Measurements from ENCODE around the gene DMRT1.
"Not testable (repeated sequence)": the region's sequence is repeated elsewhere in the genome, so short reads cannot be mapped to it uniquely, and the experiment has no call there.

DMRT1 gene

DNA sequence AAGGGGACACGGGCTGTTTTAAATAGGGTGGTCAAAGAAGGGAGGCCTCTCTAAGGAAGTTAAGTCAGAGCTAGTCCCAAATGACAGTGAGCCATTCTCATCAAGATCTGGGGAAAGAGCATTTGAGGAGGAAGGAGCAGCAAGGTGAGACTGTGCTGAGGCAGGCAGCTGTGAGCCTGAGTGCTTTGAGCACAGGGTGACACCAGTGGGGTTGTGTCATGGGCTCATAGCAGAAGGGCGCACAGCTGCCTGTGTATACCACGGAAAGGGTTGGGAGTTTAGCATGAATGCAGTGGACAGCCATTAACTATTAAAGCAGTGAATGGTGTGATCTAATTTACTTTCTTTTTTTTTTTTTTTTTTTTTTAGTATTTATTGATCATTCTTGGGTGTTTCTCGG is 19.2 kb downstream of the DMRT1 start:
- DNase-seq = no peak

DNA sequence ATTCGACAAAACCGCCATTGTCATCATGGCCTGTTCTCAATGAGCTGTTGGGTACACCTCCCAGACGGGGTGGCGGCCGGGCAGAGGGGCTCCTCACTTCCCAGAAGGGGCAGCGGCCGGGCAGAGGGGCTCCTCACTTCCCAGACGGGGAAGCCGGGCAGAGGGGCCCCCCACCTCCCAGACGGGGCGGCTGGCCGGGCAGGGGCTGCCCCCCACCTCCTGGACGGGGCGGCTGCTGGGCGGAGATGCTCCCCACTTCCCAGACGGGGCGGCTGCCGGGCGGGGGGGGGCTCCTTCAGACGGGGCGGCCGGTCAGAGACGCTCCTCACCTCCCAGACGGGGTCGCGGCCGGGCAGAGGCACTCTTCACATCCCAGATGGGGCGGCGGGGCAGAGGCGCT is 20.0 kb downstream of the DMRT1 start:
- DNase-seq = not testable (repeated sequence)

DNA sequence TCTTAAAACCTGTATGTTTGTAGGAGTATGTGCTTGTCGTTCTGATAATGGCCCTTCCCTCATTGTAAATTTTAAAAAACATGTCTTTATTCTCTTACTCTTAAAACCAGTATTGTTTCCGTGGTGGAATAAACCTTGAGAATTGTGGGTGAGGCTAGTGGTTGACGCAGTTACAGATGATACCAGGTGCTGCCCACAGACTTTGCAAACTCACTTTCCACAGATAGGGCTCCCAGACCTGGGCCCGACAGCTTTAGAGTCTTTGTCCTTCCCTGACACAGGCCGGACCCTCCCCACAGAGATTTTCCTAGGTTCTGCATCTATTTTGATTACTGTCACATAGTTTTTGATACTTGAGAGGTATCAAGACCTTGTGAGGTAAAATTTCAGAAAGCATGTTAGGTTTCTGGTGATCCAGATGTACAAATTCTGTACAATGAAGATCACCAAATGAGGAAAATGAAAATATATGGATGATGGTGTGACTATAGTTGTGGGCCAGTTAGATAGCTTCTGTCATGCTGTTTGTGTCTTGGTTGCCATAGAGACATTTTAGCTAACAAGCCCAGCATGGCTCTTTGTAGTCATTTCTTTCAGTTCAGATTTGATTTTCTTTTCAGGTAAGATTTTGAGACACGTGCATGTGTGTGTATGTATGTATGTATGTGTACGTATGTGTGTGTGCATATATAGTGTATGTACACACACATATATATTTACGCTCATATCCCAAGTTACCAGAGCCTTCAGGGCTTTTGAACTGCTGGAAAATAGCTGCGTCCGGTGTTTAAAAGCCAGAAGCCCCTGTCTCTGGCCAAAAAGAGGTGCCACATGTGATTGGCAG is 33.8 kb downstream of the DMRT1 start:
- no peak for DNase-seq

DNA sequence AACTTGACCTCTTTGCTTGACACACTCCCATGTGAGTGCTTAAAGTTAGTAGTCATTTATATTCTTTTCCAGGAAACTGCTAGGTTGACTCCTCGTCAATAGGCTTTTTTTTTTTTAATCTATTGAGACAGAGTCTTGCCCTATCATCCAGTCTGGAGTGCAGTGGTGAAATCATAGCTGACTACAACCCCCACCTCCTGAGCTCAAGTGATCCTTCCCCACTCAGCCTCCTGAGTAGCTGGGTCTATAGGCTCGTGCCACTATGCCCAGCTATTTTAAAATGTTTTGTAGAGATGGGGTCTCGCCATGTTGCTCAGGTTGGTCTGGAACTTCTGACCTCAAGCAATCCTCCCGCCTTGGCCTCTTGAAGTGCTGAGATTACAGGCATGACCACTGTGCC is 34.9 kb downstream of the DMRT1 start:
- no peak for DNase-seq

DNA sequence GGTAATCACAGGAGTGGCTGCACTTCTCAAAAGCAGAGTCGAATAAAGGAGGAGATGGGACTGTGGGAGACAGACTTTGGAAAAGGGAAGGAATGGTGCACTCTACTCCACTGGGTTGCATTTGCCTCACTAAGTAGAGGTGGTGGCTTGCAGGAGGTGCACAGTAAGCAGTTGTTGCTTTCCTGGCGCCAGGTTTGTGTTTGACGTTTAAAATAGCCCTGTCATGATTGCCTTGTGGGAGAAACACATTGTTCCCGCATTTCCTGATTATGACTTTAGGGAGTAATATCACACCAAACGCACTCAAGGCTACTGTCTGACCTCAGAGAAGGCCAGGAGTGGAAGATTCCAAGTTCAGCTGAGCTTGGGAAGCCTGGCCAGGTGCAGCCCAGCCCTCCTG is 36.7 kb downstream of the DMRT1 start:
- no peak for DNase-seq

DNA sequence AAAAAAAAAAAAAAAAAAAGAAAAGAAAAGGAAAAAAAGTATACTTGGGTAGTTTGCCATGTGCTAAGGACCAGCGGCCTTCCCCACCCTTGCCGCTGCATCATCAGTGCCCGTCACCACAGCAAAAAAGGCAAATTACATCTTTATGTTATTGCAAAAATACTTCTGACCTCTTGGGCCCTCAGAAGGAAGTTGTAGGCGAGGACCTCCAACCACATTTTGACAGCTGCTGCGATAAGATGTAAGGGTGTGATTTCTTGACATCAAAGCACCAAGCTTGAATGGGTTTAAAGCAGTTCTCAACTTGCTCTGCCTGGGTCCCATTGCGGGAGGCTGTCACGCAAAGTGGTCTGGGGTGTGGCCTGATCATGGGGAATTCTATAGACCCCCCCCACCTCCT is 39.2 kb downstream of the DMRT1 start:
- no peak for DNase-seq

DNA sequence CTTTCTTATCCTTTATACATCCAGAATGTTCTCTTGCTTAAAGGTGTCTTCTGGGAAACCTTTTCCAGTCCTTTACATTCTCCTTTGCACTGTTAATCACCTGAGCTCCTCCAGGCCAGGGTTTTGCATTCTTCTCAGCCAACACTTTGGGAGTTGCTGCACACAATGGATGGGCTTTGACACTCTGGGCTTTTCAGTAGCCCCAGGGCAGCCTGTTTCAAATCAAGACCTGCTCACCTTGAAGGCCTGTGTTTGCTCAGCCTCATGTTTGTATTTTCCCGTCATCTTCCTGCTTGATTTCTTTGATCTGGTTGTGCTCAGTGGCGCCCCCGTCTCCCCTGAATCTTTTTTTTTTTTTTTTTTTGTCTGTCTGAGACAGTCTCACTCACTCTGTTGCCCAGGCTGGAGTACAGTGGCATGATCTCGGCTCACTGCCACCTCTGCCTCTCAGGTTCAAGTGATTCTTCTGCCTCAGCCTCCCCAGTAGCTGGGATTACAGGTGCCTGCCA is 41.0 kb downstream of the DMRT1 start:
- no peak for DNase-seq

DNA sequence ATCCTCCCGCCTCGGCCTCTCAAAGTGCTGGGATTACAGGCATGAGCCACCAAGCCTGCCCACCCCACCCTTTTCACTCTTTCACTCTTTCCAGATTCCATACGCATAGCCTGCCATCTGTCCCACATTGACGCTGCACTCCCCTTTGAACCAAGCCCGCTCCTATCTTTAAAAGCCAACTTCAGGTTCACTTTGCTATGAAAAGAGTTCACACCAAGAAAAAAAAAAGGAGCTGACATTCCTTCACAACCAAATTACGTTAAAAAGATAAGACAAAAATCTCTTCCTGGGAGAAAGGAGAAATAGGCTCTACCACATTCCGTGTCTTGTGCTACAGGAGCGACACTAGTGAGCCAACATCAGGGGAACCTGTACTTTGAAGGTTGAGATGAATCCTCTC is 41.5 kb downstream of the DMRT1 start:
- no peak for DNase-seq

DNA sequence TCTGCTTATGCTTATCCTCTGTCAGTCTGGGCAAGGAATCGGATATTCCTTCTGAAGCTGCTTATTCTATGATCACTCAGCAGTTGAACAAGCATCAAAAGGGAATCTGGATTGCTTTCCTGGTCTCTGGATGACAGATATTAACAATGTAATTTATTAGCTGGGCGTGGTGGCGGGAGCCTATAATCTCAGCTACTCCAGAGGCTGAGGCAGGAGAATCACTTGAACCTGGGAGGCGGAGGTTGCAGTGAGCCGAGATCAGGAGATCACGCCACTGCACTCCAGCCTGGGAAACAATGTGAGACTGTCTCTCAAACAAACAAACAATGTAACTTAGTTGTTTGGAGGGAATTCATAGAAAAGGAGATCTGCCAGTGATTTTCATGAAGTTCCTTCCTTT is 45.4 kb downstream of the DMRT1 start:
- DNase-seq = no peak

DNA sequence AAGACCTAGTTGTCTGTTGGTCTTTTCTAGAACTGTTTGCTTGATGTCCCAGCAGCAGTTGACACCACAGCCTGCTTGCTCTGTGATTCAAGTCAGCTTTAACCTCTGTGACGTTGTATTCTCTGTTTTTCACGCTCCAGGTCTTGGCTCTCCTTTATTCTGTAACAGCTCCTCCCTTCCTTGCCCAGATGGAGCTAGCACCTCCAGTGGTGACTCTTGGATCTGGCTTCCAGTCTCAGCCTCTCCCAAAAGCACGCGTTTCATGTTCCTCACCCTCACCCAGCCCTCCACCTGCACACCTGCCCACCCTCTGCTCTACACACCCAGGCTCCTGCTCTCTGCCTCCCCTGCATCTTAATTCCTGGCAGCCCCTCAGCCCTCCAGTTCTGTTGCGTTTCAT is 50.6 kb downstream of the DMRT1 start:
- DNase-seq = no peak

DNA sequence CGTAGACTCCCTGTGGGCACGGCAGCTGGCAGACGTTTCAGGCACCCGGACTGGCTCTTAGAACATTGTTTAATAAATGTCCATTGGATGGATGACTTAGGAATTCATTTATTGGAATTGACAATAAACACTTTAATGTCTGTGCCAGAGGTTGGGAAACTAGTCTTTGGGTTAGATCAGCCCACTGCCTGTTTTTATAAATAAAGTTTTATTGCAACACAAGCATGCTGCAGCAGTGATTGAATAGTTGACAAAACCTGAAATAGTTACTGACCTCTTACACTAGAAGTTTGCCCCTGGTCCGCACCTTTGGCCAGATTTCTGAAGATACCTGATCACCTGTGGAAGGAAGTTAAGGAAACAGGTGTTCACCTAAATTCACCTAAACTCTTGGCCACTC is 51.6 kb downstream of the DMRT1 start:
- DNase-seq = no peak

DNA sequence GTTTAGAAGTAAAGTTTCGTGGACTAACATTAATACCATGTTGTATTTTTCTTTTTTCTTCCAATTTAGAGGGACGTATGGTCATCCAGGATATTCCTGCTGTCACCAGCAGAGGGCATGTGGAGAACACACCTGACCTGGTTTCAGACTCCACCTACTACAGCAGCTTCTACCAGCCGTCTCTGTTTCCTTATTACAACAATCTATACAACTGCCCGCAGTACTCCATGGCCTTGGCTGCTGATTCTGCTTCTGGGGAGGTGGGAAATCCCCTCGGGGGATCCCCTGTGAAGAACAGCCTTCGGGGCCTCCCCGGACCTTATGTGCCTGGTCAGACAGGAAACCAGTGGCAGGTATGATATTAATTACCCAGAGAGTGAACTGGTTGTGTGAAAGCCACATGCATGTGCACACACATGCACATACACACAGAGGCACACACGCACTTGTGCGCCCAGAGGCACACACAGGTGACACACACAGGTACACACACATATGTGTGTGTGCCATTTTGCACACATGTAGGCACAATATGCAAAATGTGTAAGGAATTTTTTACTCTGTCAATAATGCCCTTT is 52.4 kb downstream of the DMRT1 start:
- peak; percentile 41 for DNase-seq

DNA sequence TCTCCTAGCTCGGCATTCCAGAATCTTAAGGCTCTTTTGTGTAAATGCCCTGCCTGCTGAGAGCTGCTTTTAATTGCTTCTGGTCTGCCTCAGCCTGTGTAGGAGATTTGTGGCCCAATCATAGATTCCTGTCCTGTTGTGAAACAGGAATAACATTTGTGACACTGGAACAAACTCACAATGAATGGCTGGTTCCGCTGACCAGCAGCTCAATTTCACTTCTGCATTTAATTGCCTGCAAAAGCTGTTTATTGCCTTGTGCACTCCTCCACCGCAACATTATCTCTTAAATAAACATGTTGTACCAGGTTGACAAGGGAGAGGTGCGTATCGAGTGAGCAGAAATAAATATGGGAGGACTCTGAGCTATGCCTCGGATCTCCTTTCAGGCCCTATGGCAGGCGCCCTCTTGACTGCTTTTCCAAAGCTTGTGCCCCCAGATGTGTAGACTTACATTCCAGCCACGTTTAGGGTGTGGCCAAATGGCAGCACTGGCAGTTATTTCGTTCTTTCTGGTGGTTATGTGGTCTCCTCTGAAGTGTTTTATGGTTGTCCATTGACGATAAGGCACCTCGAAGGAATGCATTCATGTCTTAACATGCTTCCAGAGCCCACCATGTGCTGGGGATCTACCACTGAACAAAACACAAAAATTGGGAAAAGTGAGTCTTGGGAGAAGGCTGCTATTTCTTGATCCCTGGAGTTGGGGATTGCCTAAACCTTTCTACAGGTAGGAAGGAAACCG is 58.1 kb downstream of the DMRT1 start:
- DNase-seq = no peak

DNA sequence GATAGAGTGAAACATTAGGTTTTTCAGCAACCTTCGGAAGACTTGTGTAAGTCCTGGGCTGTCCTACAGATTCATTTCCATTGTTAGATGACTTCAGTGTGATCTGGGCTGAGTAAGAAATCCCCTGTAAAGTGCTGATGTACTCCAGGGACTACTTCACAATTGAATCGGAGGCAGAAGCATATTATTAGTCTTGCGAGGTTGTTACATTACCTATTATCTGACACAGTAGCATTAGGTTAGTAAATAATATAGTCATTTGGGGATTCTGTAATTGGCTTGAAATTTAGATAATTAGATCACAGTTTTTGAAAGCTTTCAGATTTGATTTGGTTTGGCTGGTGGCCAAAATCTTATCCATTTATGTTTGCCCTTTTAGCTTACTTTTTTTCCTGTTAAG is 62.4 kb downstream of the DMRT1 start:
- no peak for DNase-seq

DNA sequence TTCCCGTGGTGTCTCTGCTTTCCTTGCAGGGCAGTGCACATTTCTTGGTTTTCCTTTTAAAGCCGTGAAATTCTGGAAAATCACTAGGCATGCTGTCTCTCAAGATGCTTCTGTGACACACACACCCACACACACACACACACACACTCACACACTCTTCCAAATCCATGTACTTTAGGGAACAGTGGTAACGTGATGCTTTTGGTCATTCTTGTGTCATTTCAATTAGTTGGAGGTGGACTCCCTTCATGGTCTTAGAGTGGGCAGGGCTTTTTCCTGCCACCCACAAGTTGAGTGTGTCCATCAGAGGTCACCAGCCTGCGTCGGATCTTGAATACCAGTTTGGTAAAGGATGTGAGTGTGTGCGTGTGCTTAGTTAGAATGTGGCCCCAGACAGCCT is 64.4 kb downstream of the DMRT1 start:
- DNase-seq = no peak

DNA sequence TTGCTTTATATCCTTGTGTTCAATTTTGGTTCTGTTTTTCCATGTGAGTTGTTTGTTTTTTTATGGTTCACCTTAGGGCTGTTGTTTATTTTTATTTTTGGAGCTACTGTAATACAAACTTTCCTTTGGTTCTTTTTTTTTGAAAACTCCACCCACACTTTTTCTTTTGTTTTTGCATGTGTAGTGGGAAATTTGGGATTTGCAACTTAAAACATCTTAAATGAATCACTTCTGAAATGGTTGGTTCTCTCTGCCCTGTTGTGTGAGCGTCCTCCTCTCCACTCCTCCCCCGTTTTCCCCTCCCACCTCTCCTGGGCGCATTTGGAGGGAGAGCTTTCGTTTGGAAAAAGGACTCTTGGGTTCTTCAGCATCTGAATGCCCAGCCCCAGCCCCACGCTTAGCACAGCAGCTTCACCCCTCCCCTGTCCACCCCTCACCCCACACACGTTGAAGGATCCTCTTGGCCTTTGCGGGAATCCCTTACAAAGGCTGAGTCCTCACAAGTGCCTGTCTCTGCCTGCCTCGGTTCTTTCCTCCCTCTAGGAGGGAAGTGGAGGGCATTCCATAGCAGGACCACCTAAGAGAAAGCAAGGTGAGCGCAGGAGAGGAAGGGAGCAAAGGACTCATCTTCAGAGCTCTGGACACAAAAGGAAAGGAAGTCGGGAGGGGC is 67.2 kb downstream of the DMRT1 start:
- no peak for DNase-seq

DNA sequence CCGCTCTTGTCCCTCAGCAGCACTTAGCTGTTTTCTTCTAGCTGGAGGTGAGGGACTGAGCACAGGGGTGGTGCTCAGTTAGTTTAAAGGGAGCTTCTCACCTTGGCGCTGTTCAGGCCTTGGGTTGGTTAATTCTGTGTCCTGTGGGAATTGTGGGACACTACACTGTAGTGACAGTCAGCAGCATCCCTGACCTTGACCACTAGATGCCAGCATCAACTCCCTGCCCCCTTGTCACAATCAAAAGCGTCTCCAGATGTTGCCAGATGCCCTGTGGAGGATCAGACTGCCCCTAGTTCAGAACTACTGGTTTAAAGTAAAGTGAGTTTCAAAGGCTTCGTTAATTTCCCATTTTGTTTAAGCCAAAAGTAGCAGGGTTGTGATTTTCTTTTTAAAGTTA is 69.5 kb downstream of the DMRT1 start:
- DNase-seq = no peak

DNA sequence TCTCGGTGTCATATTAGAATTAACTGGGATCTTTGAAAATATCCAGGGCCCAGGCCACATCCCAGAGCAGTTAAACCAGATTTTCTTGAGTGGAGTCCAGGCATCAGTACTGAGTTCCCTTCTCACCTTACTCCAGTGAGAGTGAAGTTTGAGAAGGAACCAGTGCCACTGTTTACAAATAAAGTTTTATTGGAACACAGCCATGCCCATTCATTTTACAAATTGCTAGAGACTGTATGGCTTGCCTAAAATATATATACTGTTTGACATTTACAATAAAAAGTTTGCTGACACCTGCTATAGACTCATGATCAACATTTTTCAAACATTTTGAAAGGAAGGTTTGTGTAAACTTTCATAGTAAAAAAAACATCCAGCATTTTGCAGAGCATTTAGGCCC is 71.3 kb downstream of the DMRT1 start:
- no peak for DNase-seq

DNA sequence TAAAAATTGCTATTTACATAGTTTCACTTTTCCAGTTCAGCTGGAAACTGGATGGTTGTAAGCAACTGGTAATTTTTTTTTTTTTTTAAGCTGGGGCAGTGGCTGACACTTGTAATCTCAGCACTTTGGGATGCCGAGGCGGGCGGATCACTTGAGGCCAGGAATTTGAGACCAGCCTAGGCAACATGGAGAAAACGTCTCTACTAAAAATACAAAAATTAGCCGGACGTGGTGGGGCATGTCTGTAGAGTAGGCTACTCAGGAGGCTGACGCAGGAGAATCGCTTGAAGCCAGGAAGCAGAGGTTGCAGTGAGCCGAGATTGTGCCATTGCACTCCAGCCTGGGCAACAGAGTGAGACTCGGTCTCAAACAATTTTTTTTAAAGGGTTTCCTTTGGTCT is 72.0 kb downstream of the DMRT1 start:
- DNase-seq = not testable (repeated sequence)

DNA sequence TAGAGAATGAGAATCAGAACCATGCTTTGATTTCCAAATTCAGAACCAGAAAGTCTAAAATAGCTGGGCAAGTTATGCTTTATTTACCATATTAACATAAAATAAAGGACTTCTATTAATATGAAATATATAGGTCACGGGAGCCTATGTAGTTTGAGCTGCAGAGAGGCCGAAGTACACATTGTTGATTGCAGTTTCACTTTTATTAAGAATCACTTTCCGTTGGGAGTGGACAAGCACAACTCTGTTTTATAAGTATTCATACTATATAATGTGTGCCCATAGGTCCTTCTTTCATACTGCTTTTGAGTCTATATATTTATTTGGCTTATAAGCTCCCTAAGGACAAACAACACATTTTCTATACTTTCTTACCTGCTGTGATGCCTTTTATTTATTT is 76.2 kb downstream of the DMRT1 start:
- DNase-seq = no peak

DNA sequence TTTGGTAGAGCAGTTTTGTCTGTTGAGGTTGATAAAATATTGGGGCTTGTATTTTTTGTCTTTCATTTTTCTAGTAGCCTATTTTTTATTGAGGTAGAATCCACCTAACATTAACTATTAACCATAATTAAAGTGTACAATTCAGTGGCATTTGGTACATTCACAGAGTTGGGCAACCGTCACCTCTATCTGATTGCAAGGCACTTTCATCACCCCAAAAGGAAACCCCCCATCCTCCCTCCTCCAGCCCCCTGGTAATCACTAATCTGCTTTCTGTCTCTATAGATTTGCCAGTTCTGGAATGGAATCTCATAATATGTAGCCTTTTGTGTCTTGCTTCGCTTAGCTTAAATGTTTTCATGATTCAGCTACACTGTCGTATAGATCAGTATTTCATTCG is 79.4 kb downstream of the DMRT1 start:
- no peak for DNase-seq

DNA sequence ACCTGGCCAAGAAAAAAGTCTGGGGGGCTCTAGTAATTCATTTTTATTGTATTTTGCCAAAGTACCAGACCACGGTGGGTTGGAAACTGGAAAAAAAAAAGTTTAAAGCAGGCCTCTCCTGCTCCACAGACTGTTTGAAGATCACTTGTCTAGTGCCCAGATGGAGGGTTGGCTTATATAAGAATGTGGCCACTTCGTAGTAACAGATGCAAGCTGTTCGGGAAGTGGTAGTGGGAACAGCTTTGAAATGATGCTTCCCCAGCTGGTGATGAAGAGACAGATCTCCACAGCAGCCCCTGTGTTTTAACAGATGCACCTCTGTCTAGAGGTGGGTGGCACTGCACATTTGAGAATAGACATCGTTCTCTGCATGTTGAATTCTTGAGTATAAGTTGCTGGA is 80.7 kb downstream of the DMRT1 start:
- no peak for DNase-seq

DNA sequence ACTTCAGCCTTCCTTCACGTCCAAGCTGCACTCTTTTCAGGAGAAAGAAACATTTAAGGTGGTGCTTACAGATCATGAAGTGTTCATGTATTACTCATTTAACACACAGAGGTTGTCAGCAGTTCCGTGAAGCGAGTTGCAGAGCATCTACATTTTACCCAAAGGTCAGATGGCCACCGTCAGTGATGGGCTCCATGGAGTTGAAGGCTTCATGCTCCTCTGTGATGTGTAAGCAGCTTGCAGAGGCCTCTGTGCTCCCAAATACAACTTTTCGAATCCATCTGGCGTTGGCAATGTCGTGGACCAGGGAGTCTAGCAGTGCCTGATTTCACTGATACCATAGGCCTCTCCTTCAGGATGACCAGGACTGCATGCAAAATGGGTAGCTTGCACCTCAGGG is 81.2 kb downstream of the DMRT1 start:
- DNase-seq = no peak
